GM12864 (cell line): ENCODE data around the gene INSC.

Experiments used
- DNase-seq: peaks from one replicate; pipeline ENCODE4 v3.0.0-alpha.2; 2011; ENCODE audit warnings: low read depth
- H3K4me3 ChIP-seq: 2 replicates; pipeline ENCODE4 v1.5.1; 2011; ENCODE audit warnings: mild to moderate bottlenecking, low read depth, low read length, control low read depth
- TF ChIP-seq, protein P1 (sequence below): IDR thresholded peaks from 2 replicates; pipeline ENCODE4 v1.5.1; 2011; ENCODE audit warnings: low read depth, mild to moderate bottlenecking, moderate library complexity, low read length, control low read depth, inconsistent platforms; ENCODE audit errors: missing control alignments

INSC gene

DNA sequence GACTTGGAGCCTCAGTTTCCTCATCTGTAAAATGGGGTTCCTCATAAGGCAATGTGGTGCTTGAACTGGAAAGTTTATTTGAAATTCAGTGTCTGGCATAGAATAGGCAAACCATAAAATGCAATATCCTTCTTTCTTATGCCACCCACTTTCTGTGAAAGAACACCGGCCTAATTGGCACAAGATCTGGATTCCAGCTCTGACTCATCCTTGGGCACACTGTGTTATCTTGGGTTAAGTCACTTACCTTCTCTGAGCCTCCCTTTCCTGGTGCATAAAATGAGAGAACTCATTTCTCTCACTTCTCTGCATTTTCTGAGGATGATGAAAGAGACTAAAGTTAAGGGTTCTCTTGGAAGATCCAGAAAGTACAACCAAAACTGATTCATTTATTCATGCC is 5.1 kb downstream of the INSC start:
- H3K4me3 ChIP-seq, result no peak overlapping the region
- DNase-seq, result no peak
- TF ChIP-seq, protein P1, sequence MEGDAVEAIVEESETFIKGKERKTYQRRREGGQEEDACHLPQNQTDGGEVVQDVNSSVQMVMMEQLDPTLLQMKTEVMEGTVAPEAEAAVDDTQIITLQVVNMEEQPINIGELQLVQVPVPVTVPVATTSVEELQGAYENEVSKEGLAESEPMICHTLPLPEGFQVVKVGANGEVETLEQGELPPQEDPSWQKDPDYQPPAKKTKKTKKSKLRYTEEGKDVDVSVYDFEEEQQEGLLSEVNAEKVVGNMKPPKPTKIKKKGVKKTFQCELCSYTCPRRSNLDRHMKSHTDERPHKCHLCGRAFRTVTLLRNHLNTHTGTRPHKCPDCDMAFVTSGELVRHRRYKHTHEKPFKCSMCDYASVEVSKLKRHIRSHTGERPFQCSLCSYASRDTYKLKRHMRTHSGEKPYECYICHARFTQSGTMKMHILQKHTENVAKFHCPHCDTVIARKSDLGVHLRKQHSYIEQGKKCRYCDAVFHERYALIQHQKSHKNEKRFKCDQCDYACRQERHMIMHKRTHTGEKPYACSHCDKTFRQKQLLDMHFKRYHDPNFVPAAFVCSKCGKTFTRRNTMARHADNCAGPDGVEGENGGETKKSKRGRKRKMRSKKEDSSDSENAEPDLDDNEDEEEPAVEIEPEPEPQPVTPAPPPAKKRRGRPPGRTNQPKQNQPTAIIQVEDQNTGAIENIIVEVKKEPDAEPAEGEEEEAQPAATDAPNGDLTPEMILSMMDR, result no peak

DNA sequence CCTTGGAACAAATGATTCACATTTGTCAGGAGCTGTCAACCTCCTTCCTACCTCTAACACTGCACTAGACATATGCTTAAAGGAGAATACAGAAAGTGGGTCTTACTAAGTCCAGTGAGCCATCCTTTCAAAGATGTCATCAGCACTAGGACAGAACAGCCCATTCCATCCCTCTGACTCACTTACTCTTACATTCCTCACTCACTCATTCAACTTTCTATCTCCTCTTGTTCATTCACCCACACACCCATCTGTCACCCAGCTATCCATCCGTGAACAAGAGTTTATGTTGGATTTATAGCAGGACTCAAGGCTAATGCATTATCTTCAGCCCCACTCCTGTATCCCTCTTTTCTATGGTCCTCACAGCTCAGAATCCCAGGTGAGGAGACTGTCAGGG is 9.1 kb downstream of the INSC start:
- DNase-seq, result no peak
- no peak overlapping the region for H3K4me3 ChIP-seq
- TF ChIP-seq, protein P1, result no peak

DNA sequence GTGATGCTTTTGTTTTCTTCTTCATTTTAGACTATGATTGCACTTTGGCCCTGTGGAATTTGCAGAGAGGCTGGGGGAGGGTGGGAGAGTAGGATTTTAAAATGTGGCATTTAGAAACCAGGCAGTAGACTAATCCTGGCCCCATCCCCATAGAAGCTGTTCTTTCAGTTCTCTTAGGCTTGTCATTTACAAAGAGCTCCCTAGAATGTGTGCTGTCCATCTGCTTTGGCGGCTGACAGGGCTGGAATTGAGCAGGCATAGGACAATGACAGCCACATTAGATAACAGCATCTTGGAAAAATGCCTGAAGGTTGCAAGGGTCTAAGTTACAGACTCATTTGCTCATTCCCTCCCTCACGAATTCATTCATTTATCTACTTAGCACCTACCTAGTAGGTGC is 9.8 kb downstream of the INSC start:
- TF ChIP-seq, protein P1, result no peak
- H3K4me3 ChIP-seq, result no peak overlapping the region
- no peak for DNase-seq

DNA sequence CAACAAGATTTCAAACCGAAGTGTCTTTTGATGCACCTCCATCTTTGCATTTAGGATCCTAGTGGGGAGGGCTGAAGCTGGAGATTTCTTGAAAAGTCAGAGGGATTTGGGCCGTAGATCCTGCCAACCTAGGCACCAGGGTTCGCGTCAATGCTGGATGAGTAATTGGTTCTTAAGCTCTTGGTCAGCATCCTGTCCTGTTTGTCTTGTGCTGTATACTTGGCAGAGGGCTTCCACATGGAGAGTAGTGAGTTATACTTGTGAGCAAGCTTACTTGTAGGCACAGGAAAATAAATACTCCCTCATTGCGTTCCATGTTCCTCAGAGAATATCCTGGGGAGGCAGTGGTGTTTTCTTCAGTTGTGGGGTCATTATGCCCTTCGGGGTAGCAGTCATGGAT is 12.6 kb downstream of the INSC start:
- no peak for DNase-seq
- no peak overlapping the region for H3K4me3 ChIP-seq
- TF ChIP-seq, protein P1, result no peak

DNA sequence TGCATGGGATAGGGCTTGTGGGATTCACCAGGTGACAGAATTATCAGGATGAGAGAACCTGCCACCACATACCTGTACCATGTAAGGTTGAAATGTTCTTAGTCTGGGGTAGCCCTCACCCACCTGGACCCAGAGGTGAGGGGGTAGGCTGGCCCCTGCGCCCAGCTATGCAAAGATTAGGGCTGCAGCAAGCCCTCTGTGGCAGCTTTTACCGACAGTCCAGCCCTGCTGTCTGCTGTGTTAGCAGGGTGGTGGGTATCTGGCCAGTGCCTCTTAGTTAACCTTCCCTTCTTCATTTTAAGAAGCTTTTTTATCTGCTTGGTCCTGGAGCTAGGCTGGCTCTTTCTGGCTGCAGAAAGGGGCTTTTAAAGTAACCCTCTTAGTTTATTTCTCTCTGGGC is 13.9 kb downstream of the INSC start:
- no peak for DNase-seq
- H3K4me3 ChIP-seq, result no peak overlapping the region
- TF ChIP-seq, protein P1, result no peak

DNA sequence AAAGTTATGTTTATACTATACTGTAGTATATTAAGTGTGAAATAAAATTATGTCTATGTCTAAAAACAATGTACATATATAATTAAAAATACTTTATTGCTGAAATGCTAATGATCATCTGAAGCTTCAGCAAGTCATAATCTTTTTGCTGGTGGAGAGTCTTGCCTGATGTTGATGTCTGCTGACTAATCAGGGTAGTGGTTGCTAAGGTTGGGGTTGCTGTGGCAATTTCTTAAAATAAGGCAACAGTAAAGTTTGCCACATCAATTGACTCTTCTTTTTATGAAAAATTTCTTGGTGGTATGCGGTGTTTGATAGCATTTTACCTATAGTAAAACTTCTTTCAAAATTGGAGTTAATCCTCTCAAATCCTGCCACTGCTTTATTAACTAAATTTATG is 21.4 kb downstream of the INSC start:
- TF ChIP-seq, protein P1, result no peak
- H3K4me3 ChIP-seq, result no peak overlapping the region
- no peak for DNase-seq

DNA sequence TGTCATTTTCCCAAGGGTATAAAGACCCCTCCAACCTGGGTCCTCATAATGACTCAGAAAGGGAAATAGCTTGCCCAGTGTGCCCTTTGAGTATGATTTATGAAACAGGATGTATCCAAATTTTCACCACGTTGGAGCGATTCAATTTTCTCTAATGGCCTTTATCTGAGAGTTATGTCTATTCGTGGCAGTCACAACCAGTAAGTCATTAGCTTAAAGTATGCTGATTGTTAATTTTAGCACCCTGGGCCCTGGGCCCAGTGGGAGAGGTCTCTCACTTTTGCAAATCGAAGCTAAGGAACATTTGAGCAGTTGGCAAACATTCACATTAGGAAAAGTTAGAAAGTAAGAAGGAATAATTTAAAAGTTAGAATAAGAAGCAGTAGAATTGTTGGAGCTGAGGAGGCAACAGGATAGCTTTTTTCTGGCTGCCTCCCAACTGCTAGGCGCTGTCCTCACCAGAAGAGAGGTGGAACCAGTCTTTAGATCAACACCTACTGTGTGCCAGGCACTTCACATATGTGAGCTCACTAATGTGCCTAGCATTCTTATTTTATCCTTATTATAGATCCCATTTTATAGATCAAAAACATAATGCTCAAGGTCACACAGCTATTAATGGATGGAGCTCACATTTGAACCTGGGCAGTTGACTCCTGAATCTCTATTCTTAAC is 24.5 kb downstream of the INSC start:
- no peak overlapping the region for H3K4me3 ChIP-seq
- TF ChIP-seq, protein P1, result no peak
- no peak for DNase-seq
